22Rv1 (cell line): ENCODE data around the gene ASIC4.

ENCODE experiments used
- H3K27ac ChIP-seq: fragments of 450-650 bp; 2 replicates; pipeline ENCODE4 v1.5.1; 2017
- ZFX ChIP-seq: fragments of 450-650 bp; IDR thresholded peaks from 2 replicates; pipeline ENCODE4 v1.6.1; 2017; ENCODE audit warnings: antibody characterized with exemption, borderline replicate concordance
- TF ChIP-seq, protein P1 (sequence below): fragments of 450-650 bp; IDR thresholded peaks from 2 replicates; pipeline ENCODE4 v1.5.1; 2017; ENCODE audit warnings: mild to moderate bottlenecking

ASIC4 gene

DNA sequence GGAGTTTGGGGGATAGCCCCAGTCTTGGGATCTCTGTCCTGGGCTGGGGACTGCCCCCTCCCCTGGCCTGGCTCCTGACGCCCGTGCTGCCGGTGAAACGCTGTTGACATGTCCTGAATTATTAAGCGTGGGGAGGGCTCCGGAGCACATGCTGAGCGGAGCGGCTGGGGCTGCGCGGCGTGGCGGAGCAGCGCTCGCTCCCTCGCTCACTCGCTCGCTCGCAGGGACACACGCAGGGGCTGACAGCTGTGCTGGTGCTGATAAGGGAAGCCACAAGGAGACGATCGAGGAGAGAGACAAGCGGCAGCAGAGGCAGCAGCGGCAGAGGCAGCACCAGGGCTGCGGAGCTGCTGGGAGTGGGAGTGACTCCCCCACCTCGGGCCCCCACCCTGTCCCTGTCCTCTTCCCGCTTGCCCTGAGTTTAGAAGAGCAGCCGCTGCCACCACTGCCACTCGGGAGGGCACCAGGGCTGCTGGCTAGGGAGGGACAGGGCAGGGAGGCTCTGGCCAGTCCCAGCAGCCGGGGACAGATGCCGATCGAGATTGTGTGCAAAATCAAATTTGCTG lies at the start of gene ASIC4:
TSS of gene ASIC4 (plus strand) at position 287 of the 566 bp plus-strand sequence. CDS start at position 530, 243 bp downstream.
- no peak within 1 kb of the TSS for H3K27ac ChIP-seq
- TF ChIP-seq ZFX = no peak
- TF ChIP-seq, protein P1, sequence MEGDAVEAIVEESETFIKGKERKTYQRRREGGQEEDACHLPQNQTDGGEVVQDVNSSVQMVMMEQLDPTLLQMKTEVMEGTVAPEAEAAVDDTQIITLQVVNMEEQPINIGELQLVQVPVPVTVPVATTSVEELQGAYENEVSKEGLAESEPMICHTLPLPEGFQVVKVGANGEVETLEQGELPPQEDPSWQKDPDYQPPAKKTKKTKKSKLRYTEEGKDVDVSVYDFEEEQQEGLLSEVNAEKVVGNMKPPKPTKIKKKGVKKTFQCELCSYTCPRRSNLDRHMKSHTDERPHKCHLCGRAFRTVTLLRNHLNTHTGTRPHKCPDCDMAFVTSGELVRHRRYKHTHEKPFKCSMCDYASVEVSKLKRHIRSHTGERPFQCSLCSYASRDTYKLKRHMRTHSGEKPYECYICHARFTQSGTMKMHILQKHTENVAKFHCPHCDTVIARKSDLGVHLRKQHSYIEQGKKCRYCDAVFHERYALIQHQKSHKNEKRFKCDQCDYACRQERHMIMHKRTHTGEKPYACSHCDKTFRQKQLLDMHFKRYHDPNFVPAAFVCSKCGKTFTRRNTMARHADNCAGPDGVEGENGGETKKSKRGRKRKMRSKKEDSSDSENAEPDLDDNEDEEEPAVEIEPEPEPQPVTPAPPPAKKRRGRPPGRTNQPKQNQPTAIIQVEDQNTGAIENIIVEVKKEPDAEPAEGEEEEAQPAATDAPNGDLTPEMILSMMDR = no peak

- no peak for TF ChIP-seq ZFX
- TF ChIP-seq, protein P1 = no peak
- H3K27ac ChIP-seq = no peak overlapping the region
These were observed 48.4 kb upstream of the ASIC4 start for GRCh38 chr2:219465659-219466561.

DNA sequence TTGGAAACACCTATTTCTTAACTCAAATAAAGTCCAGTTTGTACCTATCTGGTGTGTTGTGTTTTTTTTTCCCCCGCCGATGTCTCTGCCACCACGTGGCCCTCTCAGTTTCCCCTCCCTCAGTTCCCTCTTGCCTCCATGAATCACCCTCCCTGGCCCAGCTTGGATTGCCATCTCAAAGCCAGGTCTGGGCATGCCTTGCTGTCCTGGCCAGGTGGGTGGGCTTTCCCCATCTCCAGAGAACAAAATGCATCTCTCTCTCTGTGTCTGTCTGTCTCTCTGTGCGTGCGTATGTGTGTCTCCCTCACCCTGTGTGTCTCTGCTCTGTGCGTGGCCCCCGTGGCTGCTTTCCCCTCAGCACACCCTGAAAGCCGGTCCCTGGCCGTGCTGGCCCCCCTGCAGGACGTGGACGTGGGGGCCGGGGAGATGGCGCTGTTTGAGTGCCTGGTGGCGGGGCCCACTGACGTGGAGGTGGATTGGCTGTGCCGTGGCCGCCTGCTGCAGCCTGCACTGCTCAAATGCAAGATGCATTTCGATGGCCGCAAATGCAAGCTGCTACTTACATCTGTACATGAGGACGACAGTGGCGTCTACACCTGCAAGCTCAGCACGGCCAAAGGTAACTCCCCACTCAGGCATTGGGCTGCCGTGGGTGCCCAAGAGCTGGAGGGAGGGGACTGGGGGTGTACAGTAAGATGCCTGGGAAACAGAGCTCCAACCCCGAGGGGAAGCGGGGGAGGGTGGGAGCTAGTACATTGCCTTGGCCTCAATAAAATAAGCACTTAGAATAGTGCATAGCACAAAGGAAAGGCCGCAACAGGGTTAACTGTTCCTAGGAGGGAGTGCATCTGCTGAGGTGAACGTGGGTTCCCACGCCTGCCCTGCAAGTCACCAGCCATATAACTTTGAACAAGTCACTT lies 47.2 kb upstream of the ASIC4 start:
- no peak overlapping the region for H3K27ac ChIP-seq
- no peak for TF ChIP-seq ZFX
- TF ChIP-seq, protein P1 = no peak

GRCh38 chr2:219467736-219468075 lies 46.6 kb upstream of the ASIC4 start:
- no peak for TF ChIP-seq ZFX
- TF ChIP-seq, protein P1 = no peak
- H3K27ac ChIP-seq = no peak overlapping the region

- H3K27ac ChIP-seq = no peak overlapping the region
- TF ChIP-seq, protein P1 = no peak
- no peak for TF ChIP-seq ZFX
These were observed 45.7 kb upstream of the ASIC4 start for GRCh38 chr2:219468410-219469185.

DNA sequence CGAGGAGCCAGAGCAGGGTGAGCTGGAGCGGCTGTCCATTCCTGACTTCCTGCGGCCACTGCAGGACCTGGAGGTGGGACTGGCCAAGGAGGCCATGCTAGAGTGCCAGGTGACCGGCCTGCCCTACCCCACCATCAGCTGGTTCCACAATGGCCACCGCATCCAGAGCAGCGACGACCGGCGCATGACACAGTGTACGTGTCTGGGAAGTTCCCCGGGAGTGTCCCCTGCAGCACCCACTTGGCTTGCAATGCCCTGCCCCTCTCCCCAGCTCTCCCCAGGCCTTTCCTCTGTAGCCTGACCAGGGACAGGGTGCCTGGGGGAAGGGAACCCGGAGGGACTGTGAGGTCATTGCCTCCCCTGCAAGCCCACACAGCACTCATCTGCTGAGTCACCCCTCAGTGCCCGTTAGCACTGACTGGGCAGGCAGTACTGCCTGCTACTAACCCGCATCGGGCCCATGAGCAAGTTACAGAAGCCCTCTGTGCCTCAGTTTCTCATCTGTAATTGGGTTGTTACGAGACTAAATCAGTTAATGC lies 45.0 kb upstream of the ASIC4 start:
- TF ChIP-seq, protein P1 = no peak
- no peak for TF ChIP-seq ZFX
- no peak overlapping the region for H3K27ac ChIP-seq
